Renal cortex interstitium (tissue), 15 donors: ENCODE results near the gene RAB39B. TPM values are rescaled to one million over a fixed set of nuclear protein-coding genes. Genes with fewer than 3 reads are reported as not detected.
"Not testable (repeated sequence)": the region's sequence is repeated elsewhere in the genome, so short reads cannot be mapped to it uniquely, and the experiment has no call there.

ENCODE experiments used
- DNase-seq, 11 donors: peaks; one replicate each; pipeline ENCODE4 v3.0.0-alpha.2; 2013; ENCODE audit warnings: low read depth in 9 of 11, low spot score in 4 of 11; ENCODE audit errors: extremely low read depth in 1 of 11
- long read RNA-seq, 16 experiments: transcript quantifications; one replicate each; lab custom pipeline, GENCODE V29; 2026
- polyA plus RNA-seq, 3 donors: library from polyadenylated mRNA; unstranded; fragments of 120-200 nt; gene quantifications; one replicate each; pipeline ENCODE4 v1.2.1, GENCODE V29; 2013; ENCODE audit not compliant: insufficient read length in 3 of 3

Gene RAB39B, protein sequence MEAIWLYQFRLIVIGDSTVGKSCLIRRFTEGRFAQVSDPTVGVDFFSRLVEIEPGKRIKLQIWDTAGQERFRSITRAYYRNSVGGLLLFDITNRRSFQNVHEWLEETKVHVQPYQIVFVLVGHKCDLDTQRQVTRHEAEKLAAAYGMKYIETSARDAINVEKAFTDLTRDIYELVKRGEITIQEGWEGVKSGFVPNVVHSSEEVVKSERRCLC
- polyA plus RNA-seq: 1 to 10 TPM; 2.3 to 3.6 (median 3.0) TPM
- long read RNA-seq, donor 1, partial matches to known transcripts: 0 of 1 reads
- long read RNA-seq, donor 1, other reads (novel, unspliced or antisense): 0 of 1 reads
- long read RNA-seq, donor 2, partial matches to known transcripts: 0 of 1 reads
- long read RNA-seq, donor 2, other reads (novel, unspliced or antisense): 0 of 1 reads
- long read RNA-seq, donor 3, partial matches to known transcripts: 0 of 2 reads
- long read RNA-seq, donor 3, other reads (novel, unspliced or antisense): 0 of 2 reads
- long read RNA-seq, donor 4: 0 reads
- long read RNA-seq, donor 5, partial matches to known transcripts: 0 of 2 reads
- long read RNA-seq, donor 5, other reads (novel, unspliced or antisense): 0 of 2 reads
- long read RNA-seq, donor 6, partial matches to known transcripts: 0 of 2 reads
- long read RNA-seq, donor 6, other reads (novel, unspliced or antisense): 0 of 2 reads
- long read RNA-seq, donor 7, partial matches to known transcripts: 0 of 2 reads
- long read RNA-seq, donor 7, other reads (novel, unspliced or antisense): 0 of 2 reads
- long read RNA-seq, donor 8, transcript RAB39B-201 (2 exons, 3,505 nt): major isoform, 5 of 5 reads
- long read RNA-seq, donor 8, partial matches to known transcripts: 0 of 5 reads
- long read RNA-seq, donor 8, other reads (novel, unspliced or antisense): 0 of 5 reads
- long read RNA-seq, donor 9, partial matches to known transcripts: 0 of 1 reads
- long read RNA-seq, donor 9, other reads (novel, unspliced or antisense): 0 of 1 reads
- long read RNA-seq, donor 10: 0 reads
- long read RNA-seq, donor 11: 0 reads
- long read RNA-seq, donor 12, partial matches to known transcripts: 0 of 1 reads
- long read RNA-seq, donor 12, other reads (novel, unspliced or antisense): 0 of 1 reads
- long read RNA-seq, donor 13, partial matches to known transcripts: 0 of 4 reads
- long read RNA-seq, donor 13, other reads (novel, unspliced or antisense): 0 of 4 reads
- long read RNA-seq, donor 14: 0 reads
- long read RNA-seq, donor 15, partial matches to known transcripts: 0 of 1 reads
- long read RNA-seq, donor 15, other reads (novel, unspliced or antisense): 0 of 1 reads
- long read RNA-seq, donor 16, transcript RAB39B-201 (2 exons, 3,505 nt): major isoform, 6 of 6 reads
- long read RNA-seq, donor 16, partial matches to known transcripts: 0 of 6 reads
- long read RNA-seq, donor 16, other reads (novel, unspliced or antisense): 0 of 6 reads

- DNase-seq: peak in 8 of 11 donors; percentile 5 to 28 (median 10)
Measured at GRCh38 chrX:155263854-155264628, at the start of gene RAB39B. RAB39B (minus strand) TSS chrX:155264491; CDS start chrX:155264288, 203 bp downstream.

DNA sequence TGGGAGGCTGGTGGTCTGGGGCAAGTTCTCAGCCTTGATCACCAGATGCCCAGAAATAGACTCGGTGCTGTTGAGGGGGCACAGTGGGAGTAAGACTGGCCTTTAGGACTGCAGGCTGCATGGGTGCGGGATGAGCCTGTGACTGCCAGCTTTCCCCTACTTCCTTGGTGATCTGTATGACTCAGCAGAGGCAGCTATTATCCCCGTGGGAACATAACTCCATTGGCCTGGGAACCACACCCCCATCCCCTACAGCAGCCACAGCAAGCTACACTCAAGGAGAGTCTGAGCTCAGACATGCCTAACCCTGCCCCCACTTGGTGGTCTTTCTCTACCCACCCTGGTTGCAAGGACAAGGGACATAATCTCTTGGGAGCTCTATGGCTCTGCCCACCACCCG, 49.5 kb upstream of the RAB39B start:
- DNase-seq: no peak

DNA sequence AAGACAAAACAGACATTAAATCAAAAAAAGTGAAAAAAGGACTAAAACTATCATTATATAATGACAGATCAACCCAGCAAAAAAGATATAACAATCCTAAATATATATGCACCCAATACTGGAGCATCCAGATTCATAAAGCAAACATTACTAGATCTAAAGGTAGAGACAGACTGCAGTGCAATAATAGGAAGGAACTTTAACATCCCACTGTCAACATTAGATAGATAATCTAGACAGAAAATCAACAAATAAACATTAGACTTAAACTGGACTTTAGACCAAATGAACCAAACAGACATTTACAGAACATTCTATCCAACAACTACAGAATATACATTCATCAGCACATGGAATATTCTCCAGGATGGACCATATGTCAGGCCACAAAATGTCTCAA, 29.5 kb upstream of the RAB39B start:
- DNase-seq: no peak

GRCh38 chrX:155279873-155280272, 15.6 kb upstream of the RAB39B start:
- DNase-seq: no peak

DNA sequence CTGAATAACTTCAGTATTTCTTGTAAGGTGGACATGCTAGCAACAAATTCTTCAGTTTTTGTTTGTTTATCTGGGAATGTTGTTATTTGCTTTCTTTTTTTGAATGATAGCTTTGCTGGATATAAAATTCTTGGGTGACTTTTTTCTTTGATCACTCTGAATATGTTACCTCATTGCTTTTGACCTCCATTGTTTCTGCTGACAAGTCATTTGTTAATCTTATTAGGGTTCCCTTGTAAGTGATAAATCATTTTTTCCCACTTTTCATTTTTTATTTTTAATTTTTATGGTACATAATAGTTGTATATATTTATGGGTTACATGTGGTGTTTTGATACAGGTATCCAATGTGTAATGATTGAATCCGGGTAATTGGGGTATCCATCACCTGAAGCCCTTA, 6.7 kb upstream of the RAB39B start:
- DNase-seq: no peak

GRCh38 chrX:155267995-155268394, 3.7 kb upstream of the RAB39B start:
- DNase-seq: not testable (repeated sequence)

DNA sequence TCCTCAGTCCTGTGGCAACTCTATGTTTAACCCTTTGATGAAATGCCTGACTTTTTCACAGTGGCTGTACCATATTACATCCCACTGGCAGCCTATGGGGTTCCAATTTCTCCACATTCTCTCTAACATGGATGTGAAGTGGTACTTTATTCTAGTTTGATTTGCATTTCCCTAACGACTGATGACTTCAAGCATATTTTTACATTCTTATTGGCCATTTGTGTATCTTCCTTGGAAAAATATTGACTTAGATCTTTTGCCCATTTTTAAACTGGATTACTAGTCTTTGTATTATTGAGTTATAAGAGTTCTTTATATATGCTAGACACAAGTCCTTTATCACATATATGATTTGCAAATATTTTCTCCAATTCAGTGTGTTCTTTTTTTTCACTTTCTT, 2.1 kb upstream of the RAB39B start:
- no peak for DNase-seq

DNA sequence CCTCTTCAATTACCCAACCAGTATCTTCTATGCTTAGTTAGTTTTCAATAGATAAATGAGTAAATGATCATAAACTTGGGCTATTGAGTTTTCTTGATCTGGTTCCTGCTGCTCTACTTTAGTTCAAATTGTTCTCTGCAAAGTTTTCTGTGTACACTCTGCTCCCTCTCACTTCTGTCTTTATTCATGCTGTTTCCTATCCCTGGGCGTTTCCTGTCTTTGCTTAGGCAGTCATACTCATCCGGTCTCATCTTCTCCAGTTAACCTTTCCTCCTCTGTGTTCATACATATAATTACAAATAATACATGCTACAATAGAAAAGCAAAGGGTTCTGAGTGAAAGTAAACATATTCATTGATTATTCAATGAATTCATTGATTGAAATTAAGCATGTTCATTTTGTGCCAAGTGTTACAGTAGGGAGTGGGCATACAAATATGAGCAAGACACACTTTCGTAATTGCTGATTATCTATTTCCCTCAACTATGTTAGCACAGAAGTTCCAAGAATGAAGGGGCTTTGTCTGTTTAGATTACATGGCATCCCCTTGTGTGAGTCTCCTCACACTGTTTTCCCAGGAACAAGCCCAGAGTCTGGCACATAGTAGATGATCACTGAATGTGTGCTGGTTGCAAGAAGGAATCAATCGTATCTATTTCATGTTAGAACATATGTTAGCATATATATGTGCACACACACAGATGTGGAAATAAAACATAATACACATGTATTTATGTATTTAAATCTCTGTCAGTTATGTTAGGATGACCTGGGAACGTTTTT, 1.1 kb downstream of the RAB39B start:
- no peak for DNase-seq

GRCh38 chrX:155259752-155260151, 4.5 kb downstream of the RAB39B start:
- DNase-seq: no peak

- no peak for DNase-seq
Measured at GRCh38 chrX:155251391-155251790, 12.9 kb downstream of the RAB39B start.

GRCh38 chrX:155247497-155247896, 16.8 kb downstream of the RAB39B start:
- DNase-seq: no peak

- no peak for DNase-seq
Measured at GRCh38 chrX:155246748-155247147, 17.5 kb downstream of the RAB39B start.

- no peak for DNase-seq
Measured at GRCh38 chrX:155242300-155242699, 22.0 kb downstream of the RAB39B start.

DNA sequence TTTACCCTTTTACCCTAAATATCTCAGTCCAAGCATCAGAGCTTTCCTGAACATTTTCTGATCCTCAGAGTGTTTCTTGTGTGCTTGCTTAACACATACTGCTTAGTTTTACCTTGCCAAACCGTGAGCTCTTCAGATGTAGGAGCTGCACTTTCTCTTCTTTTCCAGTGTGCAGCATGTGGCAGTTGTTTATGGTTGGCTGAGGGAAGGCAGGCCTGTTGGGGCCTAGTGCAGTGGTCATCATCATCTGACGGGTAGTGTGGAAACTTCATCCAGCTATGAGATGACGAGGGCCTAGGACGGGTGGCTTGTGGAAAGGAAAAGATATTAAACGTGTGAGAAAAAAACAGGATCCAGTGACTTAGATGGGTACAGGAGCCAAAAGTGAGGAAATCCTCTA, 26.6 kb downstream of the RAB39B start:
- DNase-seq: no peak

DNA sequence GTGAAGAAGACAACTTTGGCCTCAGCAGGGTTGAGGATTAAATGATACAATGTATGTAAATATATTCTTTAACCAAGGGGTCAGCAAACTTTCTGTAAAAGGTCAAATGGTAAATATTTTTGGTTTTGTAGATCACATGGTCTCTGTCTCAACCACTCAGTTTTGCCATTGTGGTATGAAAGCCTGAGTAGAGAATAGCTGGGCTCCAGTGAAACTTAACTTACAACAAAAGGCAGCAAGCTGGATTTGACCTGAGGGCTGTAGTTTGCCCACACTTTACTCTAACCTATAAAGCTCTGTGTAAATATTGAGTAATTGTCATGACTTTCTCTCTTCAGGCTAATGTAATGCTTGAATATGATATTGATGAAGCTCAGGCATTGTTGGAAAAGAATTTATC, 28.4 kb downstream of the RAB39B start:
- no peak for DNase-seq

- DNase-seq: no peak
Measured at GRCh38 chrX:155231163-155231562, 33.1 kb downstream of the RAB39B start.

DNA sequence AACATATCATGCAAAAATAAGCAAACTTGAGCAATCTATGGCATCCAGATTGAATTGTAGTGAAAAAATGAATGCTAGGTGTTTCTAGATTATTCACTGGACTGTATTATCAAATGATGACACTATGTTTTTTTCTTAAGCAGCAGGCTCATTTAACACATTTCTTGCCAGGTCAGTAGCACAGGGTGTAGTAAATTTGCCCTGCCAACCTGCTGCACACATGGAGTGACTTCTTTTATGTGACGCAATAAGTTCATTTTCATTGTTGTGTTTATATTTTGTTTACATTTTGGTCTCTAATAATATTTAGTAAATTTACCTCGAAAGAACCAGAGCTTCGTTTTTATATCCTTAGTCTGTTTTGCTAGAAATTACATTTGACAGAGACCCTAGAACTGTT, 38.5 kb downstream of the RAB39B start:
- DNase-seq: no peak
